Measurements from ENCODE around the gene ARL8B.
A peak's percentile ranks its signal among the peaks of the same experiment; 100 is the strongest.
"Not testable (repeated sequence)": the region's sequence is repeated elsewhere in the genome, so short reads cannot be mapped to it uniquely, and the experiment has no call there.

ARL8B gene

GRCh38 chr3:5147152-5147551 is 25.1 kb downstream of the ARL8B start:
- not testable (repeated sequence) for DNase-seq (ENCODE audit: low spot score)

- DNase-seq (ENCODE audit: low spot score) = no peak
Observed at GRCh38 chr3:5149306-5149880, 27.3 kb downstream of the ARL8B start.

DNA sequence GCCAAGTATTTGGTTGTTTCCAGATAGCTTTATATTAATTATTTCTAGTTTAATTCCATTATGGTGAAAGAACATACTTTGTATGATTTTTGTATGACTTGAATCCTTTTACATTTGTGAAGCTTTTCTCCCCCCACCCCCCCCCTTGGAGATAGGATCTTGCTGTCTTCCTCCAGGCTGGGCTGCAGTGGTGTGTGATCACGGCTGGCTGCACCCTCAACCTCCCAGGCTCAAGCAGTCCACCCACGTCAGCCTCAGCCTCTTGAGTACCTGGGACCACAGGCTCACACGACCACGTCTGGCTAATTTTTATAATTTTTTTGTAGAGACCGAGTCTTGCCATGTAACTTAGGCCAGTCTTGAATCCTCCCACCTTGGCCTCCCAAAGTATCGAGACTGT is 29.5 kb downstream of the ARL8B start:
- DNase-seq (ENCODE audit: low spot score) = no peak

DNA sequence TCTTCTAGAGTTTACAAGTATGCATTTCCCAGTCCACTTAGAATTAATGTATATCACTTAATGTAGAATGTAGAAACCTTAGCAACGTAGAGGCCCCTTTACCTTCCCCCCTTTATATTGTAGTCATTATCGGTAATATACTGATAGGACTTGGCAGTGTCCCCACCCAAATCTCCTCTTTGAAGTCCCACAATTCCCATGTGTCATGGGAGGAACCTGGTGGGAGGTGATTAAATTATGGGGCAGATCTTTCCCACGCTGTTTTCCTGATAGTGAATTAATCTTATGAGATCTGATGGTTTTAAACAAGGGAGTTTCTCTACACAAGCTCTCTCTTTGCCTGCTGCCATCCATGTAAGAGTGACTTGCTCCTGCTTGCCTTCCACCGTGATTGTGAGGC is 31.0 kb downstream of the ARL8B start:
- no peak for DNase-seq (ENCODE audit: low spot score)

- no peak for DNase-seq (ENCODE audit: low spot score)
Observed at GRCh38 chr3:5155241-5155640, 33.1 kb downstream of the ARL8B start.

DNA sequence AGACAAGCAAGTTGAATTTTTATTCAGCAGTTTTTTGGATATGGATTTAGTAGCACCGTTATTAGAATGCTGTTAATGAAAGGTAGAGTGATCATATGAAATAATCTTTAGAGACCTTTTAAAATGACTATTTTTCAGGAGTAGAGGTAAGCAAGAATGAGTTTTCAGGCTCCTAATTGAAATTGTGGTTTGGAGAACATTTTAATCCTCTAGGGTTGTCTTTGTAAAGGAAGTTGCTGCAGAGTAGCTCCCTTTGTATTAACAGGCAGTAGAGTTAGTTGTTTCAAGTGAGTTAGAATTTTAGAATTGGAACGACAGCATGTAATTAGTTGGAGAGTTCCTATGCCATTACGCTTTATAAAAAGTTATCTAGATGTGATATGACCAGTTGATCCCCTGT is 38.2 kb downstream of the ARL8B start:
- DNase-seq (ENCODE audit: low spot score) = no peak

DNA sequence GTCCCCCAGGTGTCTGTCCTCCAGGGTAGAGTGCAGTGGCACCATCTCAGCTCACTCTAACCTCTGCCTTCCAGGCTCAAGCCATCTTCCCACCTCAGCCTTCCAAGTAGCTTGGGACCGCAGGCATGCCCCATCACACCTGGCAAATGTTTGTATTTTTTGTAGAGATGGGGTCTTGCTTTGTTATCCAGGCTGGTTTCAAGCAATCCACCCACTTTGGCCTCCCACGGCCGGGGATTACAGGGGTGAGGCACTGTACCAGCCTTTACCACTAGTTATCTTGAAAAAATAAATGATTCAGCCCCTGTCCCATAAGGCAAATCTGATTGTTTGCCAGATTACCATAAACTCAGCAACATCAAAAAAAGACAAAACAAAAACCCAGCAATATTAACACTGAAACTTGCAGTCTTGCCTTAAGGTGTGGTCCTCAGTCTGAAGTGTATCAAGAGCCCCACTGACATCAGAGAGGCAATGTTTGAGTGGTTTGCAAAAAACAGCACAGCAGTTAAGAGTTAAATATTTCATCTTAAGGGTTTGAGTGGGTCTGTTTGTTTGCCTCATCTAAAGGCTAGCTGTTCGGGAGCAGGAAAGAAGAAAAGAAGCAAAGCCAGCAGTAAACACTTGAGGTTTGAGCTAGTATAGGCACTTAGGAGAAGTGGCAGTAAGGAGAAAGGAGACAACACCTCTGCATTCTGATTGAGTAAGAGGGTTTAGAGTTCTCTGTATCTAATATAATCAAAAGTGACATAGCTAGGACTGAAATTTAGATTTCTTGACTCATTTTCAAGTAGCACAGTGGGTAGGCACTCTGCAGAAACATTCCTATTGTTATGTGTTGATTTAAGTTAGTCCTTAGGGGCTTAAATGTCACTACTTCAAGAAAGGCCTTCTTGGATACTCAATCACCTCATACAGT is 39.1 kb downstream of the ARL8B start:
- no peak for DNase-seq (ENCODE audit: low spot score)

GRCh38 chr3:5162102-5162501 is 40.0 kb downstream of the ARL8B start:
- DNase-seq (ENCODE audit: low spot score) = no peak

DNA sequence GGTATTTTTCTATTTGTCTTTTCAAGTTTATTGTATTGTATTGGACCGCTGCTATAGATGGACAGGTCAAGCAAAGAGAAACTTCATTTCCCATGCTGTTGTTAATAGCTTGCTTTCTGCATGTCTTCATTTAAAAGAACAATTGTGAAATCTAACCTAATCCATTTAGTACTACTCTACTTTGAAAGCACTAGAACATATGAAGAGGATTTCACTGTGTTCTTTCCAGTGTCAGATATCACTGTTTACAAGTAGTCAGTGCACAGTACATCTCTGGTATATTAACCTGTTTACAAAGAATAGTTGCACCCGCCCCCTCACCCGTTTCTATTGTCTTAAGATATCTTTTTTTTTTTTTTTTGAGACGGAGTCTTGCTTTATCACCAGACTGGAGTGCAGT is 43.6 kb downstream of the ARL8B start:
- DNase-seq (ENCODE audit: low spot score) = no peak

- no peak for DNase-seq (ENCODE audit: low spot score)
Observed at GRCh38 chr3:5166846-5167245, 44.8 kb downstream of the ARL8B start.

GRCh38 chr3:5168110-5168509 is 46.0 kb downstream of the ARL8B start:
- no peak for DNase-seq (ENCODE audit: low spot score)

GRCh38 chr3:5169807-5170206 is 47.7 kb downstream of the ARL8B start:
- no peak for DNase-seq (ENCODE audit: low spot score)

DNA sequence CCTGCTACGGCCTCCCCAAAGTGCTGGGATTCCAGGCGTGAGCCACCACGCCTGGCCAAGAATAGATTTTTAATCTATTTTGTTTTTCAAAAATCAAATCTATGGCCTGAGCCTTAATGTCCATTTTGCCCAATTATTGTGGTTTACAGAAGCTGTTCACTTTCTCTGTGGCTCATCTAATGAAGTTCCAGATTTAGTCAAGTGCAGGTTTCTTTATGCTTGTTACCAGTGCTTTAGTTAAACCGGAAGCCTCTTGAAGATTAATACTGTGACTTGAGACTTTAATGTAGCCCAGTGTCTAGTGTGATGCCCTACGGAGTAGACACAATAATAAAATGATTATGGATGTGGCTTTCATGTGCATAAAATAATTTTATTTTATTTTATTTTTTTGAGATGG is 48.9 kb downstream of the ARL8B start:
- no peak for DNase-seq (ENCODE audit: low spot score)

DNA sequence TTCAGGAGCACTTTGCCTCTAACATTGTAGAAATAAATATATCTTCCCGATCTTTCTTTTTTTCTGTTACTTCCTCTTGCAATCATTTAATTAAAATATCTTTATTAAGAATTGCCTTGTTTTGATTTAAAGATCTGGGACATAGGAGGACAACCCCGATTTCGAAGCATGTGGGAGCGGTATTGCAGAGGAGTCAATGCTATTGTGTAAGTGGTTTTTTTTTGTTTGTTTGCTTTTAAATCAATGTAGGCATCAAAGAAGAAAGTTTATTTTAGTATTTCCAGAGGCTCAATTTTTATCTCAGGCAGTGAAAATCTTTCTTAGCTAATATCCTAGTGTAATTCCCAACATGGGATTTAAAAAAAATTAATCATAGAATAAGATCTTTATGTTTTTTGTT is 49.9 kb downstream of the ARL8B start:
- DNase-seq (ENCODE audit: low spot score) = no peak

DNA sequence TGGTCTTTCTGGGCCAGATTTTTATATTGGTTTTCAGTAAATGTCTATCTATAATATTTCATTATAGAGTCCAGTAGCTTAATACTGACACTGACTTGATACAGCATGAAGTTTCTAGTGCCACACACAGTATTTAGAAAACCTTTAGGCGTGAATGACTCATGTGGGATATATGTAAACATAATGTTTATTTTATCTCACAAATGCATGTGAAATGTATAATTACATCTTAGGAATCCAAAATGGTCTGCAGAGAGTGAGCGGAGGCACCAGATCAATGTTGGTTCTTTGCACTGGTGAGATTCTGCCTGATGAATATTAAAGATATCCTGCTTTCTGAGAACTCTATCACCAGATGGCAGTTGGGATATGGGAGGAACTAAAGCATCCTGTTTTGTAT is 56.9 kb downstream of the ARL8B start:
- not testable (repeated sequence) for DNase-seq (ENCODE audit: low spot score)

DNA sequence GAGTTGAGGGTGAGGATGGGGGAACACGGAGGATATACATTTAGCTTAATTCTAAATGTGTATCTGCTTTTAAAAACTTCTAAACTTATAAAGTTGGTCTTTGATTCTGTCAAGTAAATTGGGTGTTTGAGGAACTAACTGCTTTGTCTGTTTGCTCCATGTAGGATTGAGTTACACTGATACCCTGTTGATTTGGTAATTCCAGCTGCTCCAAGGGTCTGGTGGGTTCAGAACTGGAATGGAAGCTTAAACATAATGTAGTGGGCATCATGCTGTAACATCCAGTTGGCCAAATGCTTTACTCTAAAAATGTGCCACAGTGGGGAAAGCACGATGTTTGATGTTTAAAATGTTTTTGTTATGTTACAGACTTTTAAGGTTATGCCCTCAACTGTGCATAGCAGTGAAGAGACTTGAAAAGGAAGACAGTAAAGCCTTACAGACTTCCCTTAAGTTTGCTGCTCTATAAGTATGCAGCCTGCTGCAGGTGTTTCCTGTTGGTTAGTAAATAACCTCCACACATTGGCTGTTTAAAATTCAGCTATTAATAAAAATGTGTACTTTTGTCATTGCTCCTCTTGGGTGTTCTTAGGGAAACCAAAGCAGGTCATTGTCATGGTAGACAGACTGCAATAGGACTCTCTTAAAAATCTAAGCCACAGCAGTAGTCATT is 59.5 kb downstream of the ARL8B start:
- DNase-seq (ENCODE audit: low spot score) = no peak

DNA sequence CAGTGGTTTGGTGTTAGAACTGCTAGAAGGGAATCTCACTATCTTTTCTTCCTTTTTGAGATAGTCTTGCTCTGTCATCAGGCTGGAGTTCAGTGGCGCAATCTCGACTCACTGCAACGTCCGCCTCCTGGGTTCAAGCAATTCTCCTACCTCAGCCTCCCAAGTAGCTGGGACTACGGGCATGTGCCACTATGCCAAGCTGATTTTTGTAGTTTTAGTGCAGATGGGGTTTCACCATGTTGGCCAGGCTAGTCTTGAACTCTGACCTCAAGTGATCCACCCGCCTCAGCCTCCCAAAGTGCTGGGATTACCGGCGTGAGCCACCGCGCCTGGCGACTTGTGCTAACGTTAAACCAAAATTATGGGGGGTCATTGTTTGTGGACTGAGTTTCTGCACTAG is 61.6 kb downstream of the ARL8B start:
- DNase-seq (ENCODE audit: low spot score) = not testable (repeated sequence)

DNA sequence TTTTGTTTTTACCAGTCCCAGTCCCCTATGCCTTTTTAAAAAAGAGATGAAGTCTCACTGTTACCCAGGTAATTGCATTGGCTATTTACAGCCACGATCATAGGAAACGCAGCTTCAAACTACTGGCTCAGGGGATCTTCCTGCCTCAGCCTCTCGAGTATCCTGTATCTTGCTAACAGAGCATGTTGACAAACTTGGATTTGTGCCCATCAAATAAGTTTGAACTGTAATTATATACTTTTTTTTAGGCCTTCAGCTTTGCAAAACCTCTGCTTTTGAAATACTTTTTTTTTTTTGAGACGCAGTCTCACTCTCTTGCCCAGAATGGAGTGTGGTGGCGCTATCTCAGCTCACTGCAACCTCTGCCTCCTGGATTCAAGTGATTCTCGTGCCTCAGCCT is 62.4 kb downstream of the ARL8B start:
- no peak for DNase-seq (ENCODE audit: low spot score)

DNA sequence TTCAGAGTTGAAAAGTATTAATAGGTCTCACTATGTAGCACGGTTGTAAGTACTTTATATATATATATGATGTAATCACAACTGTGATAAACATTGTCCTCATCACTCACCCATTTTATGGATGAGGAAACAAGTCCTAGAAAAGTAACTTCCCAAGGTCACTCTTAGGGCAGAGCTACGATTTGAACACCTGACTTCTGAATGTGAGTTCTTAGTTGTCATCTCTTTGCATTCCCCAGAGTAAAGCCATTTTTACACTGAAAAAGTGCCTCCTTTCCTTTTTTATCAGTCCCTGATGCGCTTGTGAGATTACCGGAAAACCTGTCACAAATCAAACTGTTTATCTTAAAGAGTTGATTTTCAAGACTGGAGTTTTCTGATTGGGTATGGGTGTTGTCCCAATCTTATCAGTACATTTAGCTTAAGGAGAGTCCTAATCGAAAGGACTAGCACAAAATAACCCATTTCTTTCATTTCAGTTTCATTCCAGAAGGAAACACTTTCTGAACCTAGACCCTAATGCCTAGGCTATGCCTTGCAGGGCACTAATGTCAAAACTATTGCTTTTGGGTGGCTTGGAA is 63.1 kb downstream of the ARL8B start:
- no peak for DNase-seq (ENCODE audit: low spot score)

GRCh38 chr3:5186089-5186857 is 64.2 kb downstream of the ARL8B start:
- DNase-seq (ENCODE audit: low spot score) = no peak

- peak; percentile 35 for DNase-seq (ENCODE audit: low spot score)
Observed at GRCh38 chr3:5186858-5187155, 64.7 kb downstream of the ARL8B start.

All from HuH-7 (cell line).